Loucy (cell line): Measurements from ENCODE around the gene ZNF490.

ENCODE experiments used
- H2AFZ ChIP-seq: fragments of 200-600 bp; sonication (generic); 2 replicates; pipeline ENCODE4 v1.6.0; 2016; ENCODE audit warnings: antibody characterized with exemption, mild to moderate bottlenecking, low read length, moderate library complexity
- H3F3A ChIP-seq: fragments of 200-600 bp; 2 replicates; pipeline ENCODE4 v1.6.0; 2016; ENCODE audit warnings: antibody characterized with exemption, low read depth, mild to moderate bottlenecking
- H3K27me3 ChIP-seq: fragments of 200-600 bp; sonication (generic); 2 replicates; pipeline ENCODE4 v1.6.1; 2014; ENCODE audit warnings: low read length, mild to moderate bottlenecking; ENCODE audit not compliant: insufficient read depth, poor library complexity, severe bottlenecking
- H3K36me3 ChIP-seq: fragments of 200-600 bp; sonication (generic); 2 replicates; pipeline ENCODE4 v1.6.1; 2016; ENCODE audit warnings: low read length; ENCODE audit not compliant: insufficient read depth
- H3K4me1 ChIP-seq: fragments of 200-600 bp; sonication (generic); 2 replicates; pipeline ENCODE4 v1.5.1; 2014; ENCODE audit warnings: low read length, mild to moderate bottlenecking; ENCODE audit not compliant: insufficient read depth, poor library complexity, severe bottlenecking
- H3K4me2 ChIP-seq: fragments of 200-600 bp; sonication (generic); 2 replicates; pipeline ENCODE4 v1.6.0; 2014; ENCODE audit warnings: antibody characterized with exemption, low read length, low read depth, mild to moderate bottlenecking; ENCODE audit not compliant: poor library complexity, severe bottlenecking
- H3K4me3 ChIP-seq: fragments of 200-600 bp; sonication (generic); 2 replicates; pipeline ENCODE4 v1.5.1; 2014; ENCODE audit warnings: low read length, mild to moderate bottlenecking, mixed read lengths; ENCODE audit not compliant: poor library complexity, severe bottlenecking
- H3K79me2 ChIP-seq: fragments of 200-600 bp; sonication (generic); 2 replicates; pipeline ENCODE4 v1.6.1; 2014; ENCODE audit warnings: low read length; ENCODE audit not compliant: insufficient read depth
- H3K9ac ChIP-seq: fragments of 200-600 bp; sonication (generic); 2 replicates; pipeline ENCODE4 v1.6.0; 2014; ENCODE audit warnings: mild to moderate bottlenecking, low read depth, low read length, moderate library complexity; ENCODE audit not compliant: poor library complexity, severe bottlenecking
- H3K9me2 ChIP-seq: fragments of 200-600 bp; sonication (generic); replicated peaks from 2 replicates; pipeline ENCODE4 v1.6.1; 2016; ENCODE audit warnings: low read depth, low read length, mixed read lengths
- H3K9me3 ChIP-seq: fragments of 200-600 bp; sonication (generic); 2 replicates; pipeline ENCODE4 v1.6.1; 2014; ENCODE audit warnings: mild to moderate bottlenecking, antibody characterized with exemption, low read length, low read depth; ENCODE audit not compliant: insufficient read depth
- H4K20me1 ChIP-seq: fragments of 200-600 bp; sonication (generic); 2 replicates; pipeline ENCODE4 v1.6.0; 2014; ENCODE audit warnings: antibody characterized with exemption, low read length, mild to moderate bottlenecking; ENCODE audit not compliant: insufficient read depth, poor library complexity, severe bottlenecking
- CTCF ChIP-seq: fragments of 200-600 bp; sonication (generic); conservative IDR thresholded peaks from 2 replicates; pipeline ENCODE4 v1.5.1; 2014; ENCODE audit warnings: mild to moderate bottlenecking, antibody characterized with exemption, low read length
- EZH2phosphoT487 ChIP-seq: fragments of 200-600 bp; IDR thresholded peaks from 2 replicates; pipeline ENCODE4 v1.6.1; 2018; ENCODE audit warnings: antibody characterized with exemption, mild to moderate bottlenecking, moderate library complexity, borderline replicate concordance

ZNF490 gene

GRCh38 chr19:12564016-12564664 is 46.5 kb downstream of the ZNF490 start:
- no peaks in the 10 kb centered on the region for H3K9me3 ChIP-seq
- no peaks in the 10 kb centered on the region for H3K27me3 ChIP-seq
- TF ChIP-seq CTCF (peak; percentile 99), EZH2phosphoT487 (no peak)
- no peaks in the 10 kb centered on the region for H3K9me2 ChIP-seq
- H3K36me3 ChIP-seq = no peaks in the 10 kb centered on the region
- no peak overlapping the region for H3K9ac ChIP-seq
- no peaks in the 10 kb centered on the region for H4K20me1 ChIP-seq
- peak overlapping the region; percentile 64 for H2AFZ ChIP-seq
- no peaks in the 10 kb centered on the region for H3K4me1 ChIP-seq
- H3K4me2 ChIP-seq = peak overlapping the region; percentile 28
- H3F3A ChIP-seq = no peaks in the 10 kb centered on the region
- no peak overlapping the region for H3K4me3 ChIP-seq
- no peaks in the 10 kb centered on the region for H3K79me2 ChIP-seq

GRCh38 chr19:12555456-12555930 is 55.1 kb downstream of the ZNF490 start:
- Histone ChIP-seq H4K20me1 (peaks cover 4% of the 10 kb centered on the region), H3K27me3 (no peaks in the 10 kb centered on the region), H3K79me2 (peaks cover 6% of the 10 kb centered on the region), H3K4me3 (no peak overlapping the region), H3F3A (0 out of 2 replicates have a peak, but pooled peaks cover 2% of the 10 kb centered on the region), H3K9me3 (no peaks in the 10 kb centered on the region), H3K4me1 (peaks cover 10% of the 10 kb centered on the region), H3K4me2 (no peak overlapping the region), H3K9ac (no peak overlapping the region), H3K36me3 (no peaks in the 10 kb centered on the region), H3K9me2 (no peaks in the 10 kb centered on the region), H2AFZ (no peak overlapping the region)
- TF ChIP-seq CTCF = no peak
- no peak for TF ChIP-seq EZH2phosphoT487

- Histone ChIP-seq H3K9ac (peak within 1 kb of the TSS; percentile 94), H2AFZ (peak within 1 kb of the TSS; percentile 95), H3K4me2 (peak within 1 kb of the TSS; percentile 97), H3K4me3 (peak within 1 kb of the TSS; percentile 93), H3K9me2 (no peaks in the 10 kb centered on the region), H3F3A (0 out of 2 replicates have a peak, but pooled peaks cover 2% of the 10 kb centered on the region), H3K36me3 (no peaks in the 10 kb centered on the region), H4K20me1 (peaks cover 21% of the 10 kb centered on the region), H3K9me3 (no peaks in the 10 kb centered on the region), H3K79me2 (peaks cover 41% of the 10 kb centered on the region), H3K27me3 (no peaks in the 10 kb centered on the region), H3K4me1 (peaks cover 26% of the 10 kb centered on the region)
- TF ChIP-seq EZH2phosphoT487 (no peak), CTCF (no peak)
Measured at GRCh38 chr19:12551060-12551832, 59.4 kb downstream of the ZNF490 start, which contains the start of gene ZNF564. Gene ZNF564 (minus strand): TSS chr19:12551482. CDS start chr19:12551332, 150 bp downstream.
